Stimulated activated naive CD8-positive, alpha-beta T cell treated with anti-CD3 and anti-CD28 coated beads, Interleukin-15, Interleukin-2, amounts not matched to agents 100 U/mL and 50 U/mL, for 24 hours (primary cell): ENCODE measurements around the gene SLC41A3.
"Not testable (repeated sequence)": the region's sequence is repeated elsewhere in the genome, so short reads cannot be mapped to it uniquely, and the experiment has no call there.

ENCODE experiments used
- ATAC-seq: fragments of 150-1000 bp; cut with Tn5 transposase; one replicate; pipeline ENCODE4 v1.10.0; 2021
- DNase-seq: peaks from one replicate; pipeline ENCODE4 v3.0.0; 2021

SLC41A3 gene

DNA sequence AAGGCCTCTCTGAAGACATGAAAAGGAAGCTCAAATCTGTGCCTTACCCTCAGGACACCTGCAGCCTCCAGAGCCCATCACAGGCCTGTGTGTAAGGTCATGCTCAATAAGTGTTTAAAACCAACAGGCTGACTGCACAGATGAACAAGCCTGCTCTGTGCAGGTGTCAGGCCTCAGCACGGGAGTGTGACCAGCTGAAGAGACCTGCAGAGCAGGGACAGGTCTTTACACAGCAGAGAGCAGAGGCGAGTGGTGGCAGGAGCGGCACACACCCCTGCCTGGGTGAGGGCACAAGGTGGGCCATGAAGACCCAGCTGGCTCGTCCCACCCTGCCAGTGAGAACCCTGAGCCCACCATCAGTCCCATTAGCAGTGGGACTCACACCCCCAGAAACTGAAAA, 58.1 kb downstream of the SLC41A3 start:
- ATAC-seq (peak; percentile 19), DNase-seq (no peak)

DNA sequence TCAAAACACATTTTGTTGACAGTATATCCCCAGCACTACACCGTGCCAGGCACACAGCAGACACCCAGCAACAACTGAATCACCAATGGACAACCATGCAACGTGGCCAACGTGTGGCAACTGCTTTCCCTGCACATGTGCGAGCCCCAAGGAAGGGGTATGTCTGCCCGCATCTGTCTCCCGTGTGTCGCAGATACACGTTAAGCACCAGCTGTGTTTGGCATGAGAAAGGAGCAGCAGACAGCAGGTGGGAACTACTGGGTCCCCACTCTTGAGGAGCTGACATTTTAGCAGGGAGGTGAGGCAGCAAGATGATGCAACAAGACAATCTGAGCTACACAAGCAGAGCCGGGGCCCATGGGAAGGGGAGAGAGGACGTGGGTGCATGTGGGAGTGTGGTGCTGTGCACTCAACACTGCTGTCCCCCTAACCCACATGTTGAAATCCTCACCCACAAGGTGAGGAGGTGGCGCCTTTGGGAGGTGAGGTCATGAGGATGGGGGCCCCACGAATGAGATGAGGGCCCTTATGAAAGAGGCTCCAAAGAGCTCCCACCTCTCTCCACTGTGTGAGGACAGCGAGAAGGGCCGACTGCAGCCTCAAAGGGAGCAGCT, 58.7 kb downstream of the SLC41A3 start:
- ATAC-seq (no peak), DNase-seq (no peak)

DNA sequence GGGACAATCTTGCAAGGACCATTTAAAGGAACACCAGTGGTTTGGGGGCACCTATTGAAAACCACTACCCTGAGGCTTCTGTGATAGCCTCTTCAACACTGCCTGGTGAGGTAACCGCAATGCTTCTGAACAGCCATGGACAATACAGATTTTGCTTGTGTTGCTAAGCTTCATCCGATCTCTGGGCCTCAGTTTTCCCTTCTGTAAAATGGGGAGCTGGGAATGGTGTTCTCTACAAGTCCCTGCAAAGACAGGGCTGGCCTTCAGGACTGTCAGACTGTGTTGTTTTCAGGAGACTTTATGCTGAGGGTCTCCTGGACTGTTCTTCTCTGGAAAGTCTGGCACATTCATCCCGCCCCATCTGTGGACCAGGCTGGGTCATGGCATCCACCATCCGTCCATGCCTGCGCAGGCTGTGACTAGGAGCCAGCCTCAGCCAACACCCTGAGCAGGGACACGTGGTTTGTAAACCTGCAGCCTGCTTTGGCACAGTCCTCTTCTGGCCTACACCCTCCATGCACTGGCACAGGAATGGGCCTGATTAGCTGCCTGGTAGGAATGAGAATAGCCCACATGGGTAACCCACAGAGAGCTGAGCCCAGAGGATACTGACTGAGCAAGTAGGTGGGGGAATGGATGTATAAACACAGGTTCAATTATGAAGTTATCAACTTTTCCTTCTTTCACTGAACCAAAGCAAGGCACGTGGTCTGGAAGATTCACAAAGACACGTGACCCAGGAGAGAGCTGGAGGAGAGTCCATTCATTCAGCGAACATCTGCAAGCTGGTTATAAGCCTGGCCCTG, 59.7 kb downstream of the SLC41A3 start:
- ATAC-seq (no peak), DNase-seq (no peak)

DNA sequence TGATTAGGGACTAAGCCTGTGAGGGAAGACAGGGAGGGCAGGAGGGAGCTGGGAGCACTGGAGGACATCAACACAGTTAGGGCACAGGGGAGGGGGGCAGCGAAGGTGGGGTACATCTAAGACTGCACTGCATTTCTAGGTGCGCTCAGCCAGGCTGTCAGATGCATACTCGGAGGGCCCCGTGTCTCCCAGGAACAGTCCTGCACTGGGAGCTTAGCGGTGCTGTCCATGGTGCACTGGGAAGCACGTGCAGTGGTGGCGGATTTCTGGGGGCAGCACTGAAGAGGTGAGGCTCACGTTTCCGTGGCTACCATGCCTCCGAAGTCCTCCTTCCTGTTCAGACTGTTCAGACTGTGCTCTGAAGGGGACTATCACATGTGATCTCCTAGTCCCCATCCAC, 60.5 kb downstream of the SLC41A3 start:
- ATAC-seq (no peak), DNase-seq (no peak)

DNA sequence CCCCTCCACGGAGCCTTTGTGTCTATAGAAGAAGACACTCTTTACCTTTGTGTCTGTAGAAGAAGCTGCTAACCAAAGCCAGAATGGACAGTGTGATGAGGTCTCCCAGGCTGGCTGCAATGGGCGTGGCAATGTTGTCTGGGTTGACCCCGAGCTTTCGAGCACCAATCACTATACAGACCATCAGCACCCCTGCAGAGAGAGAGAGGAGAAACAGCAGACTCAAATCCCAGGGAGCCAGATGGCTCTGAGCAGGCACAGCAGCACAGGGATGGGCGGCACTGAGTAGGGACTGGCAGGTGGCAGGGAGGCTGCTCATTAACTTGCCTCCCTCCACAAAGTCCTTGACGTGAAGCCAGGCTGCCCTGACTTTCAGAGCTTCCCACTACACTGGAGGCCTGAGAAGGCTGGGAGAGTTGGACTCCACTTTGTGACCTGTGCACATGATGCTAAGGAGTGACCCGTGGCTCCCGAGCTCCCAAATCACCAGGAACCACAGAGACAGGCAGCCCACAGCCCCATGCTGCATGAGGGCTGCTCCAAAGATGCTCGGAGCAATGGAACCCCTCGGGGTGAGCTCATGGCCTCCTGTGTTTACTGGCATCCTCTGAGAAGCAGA, 61.1 kb downstream of the SLC41A3 start:
- DNase-seq = no peak
- ATAC-seq = no peak

DNA sequence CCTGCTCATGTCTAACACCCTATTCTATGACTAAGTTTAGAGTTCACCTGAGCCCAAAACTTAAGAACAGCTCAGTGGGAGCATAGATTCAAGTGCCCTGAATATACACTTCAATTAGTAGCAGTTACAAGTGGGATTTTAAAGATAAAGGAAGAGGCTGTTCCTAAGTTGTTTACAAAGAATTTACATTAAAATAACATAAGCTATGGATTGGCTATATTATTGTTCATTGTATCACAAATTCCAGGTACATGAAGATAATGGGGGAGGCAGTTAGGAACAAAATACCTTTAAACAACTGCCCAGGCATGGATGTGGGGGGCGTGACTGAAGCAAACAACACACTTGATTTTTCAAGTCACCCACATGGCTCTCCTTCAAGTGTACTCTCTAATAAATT, 62.2 kb downstream of the SLC41A3 start:
- DNase-seq (no peak), ATAC-seq (no peak)

DNA sequence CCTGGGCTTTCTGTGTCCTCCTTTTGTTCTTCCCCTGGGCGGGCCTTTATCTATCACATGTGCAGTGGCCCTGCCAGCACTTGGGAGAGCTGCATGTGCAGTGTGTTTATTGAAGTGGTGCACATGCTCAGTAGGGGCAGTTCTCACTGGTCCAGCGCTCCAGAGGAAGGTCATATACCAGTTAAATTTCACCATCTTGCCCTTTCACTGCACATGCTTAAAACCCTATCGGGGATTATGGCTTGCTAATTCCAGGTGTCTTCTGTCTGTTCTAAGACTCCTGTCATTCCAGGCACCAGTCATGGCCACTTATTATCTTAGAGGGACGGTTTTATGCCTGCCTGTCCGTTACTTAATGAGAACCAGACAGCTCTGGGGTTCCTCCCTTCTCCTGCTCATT, 62.7 kb downstream of the SLC41A3 start:
- ATAC-seq (no peak), DNase-seq (no peak)

DNA sequence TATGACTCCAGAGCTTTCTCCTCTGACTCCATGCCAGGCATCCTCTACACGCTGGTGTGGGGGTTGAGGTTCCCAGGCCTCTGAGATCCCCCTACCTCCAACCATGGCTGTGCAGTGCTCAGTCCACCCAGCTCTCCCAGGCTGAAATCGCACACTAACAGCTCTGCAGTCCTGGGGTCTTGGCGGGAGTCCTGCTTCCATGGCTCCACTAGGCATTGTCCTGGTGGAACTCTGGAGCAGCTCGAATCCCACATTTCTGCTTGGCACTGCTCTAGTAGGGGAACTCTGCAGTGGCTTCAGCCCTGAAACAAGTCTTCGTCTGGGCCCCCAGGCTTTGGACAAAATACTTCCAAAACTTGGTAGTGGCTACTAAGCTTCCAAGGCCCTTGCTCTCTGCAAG, 64.2 kb downstream of the SLC41A3 start:
- DNase-seq = no peak
- ATAC-seq = no peak

DNA sequence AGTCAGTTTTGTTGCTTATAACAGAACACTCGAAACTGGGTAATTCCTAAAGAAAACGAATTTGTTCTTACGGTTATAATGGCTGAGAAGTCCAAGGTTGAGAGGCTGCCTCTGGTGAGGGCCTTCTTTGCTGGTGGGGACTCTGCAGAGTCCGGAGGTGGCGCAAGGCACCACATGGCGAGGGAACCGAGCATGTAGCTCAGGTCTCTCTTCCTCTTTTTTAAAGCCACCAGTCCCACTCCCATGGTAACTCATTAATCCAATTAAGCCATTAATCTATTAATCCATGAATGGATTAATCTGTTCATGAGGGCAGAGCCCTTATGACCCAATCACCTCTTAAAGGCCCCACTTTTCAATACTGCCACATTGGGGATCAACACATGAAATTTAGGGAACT, 64.9 kb downstream of the SLC41A3 start:
- ATAC-seq (no peak), DNase-seq (no peak)

DNA sequence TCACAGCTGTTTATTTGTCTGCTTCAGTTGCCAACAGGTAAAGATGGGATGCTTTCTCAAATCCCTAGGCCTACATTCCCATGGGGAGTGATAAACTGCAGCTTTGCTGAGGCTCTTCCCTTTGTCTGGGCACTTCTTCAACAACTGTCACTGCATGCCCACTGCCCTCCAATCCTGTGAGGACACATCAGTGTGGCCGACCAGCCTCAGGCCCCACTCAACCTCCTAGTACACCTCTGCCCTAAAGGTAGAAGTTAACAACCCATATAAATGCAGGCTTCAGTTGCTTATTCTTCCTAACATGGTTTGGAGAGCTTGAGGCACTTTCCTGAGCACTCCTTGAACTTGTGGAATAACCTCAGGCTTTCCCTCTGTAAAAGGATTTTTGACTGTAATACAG, 65.4 kb downstream of the SLC41A3 start:
- ATAC-seq = no peak
- no peak for DNase-seq

DNA sequence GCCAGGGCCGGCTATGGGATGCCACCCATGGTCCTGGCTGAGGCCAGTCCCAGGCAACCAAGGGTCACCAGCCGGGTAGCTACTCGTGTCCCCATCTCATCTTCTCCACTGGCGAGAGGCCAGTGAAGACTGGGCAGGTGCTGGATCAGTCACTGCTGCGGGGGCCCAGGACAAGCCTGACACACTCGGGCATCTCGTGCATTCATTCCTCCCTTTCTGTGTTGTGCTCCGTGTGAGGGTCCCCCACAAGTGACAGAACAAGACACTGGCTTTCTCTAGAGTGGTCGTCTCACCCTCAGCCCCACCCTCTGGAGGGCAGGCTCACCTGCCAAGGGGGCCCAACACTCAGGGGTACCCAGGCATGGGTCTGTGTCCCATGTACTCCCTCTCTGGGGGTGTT, 66.6 kb downstream of the SLC41A3 start:
- ATAC-seq = no peak
- no peak for DNase-seq

DNA sequence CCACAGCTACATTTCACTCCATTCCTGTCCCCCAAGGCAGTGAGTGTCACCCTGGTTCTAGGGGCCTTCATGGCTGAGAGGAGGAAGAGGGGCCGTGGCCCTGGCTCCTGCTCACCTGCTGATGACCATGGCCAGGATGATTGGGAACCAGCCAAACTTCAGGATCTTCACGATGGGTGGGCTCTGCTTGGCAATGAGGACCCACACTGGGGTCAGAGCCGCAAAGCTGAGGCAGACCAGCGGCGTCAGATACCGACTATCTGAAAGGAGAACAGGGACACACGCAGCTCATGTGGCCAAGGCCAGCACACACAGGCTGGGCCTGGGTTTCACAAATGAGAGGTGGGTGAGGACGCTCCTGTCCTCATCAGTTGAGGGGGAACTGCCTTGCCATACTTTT, 67.3 kb downstream of the SLC41A3 start:
- no peak for DNase-seq
- no peak for ATAC-seq

DNA sequence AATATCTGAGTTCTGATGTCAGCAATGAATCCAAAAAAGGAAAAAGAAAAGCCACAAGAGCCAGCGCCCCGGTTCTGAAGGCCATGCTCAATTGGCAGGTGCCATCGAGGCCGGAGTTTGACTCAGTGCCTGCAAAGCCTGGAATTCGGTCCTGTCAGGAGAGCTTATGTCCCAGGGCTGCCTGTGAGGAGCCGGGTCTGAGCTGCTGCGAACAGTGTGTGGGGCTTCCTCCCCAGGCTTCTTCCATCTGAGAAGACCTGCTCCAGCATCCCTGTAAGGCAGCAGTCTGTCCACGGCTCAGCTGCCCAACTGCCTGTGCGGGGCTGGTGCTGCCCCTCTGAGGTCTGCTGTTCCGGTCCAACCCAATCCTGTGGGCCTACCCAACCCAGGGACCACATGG, 68.8 kb downstream of the SLC41A3 start:
- DNase-seq (no peak), ATAC-seq (no peak)

DNA sequence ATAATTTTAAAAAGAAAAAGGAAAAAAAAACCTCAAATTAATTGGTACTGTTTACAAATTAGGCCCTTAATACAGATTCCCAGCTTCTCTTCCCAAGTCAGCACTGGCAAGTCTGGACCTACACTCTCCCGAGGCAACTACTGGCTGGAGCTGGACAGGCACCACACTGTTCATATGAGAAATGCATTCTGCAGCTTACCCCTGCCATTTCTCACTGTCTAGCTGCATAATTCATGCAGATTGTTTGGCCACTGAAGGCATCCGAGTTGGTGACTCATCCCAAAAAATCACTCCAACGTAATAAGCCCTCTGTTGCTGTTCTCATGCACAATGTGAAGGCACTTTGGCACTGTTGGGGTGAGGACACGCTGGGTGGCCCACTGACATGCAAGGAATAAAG, 69.7 kb downstream of the SLC41A3 start:
- no peak for ATAC-seq
- no peak for DNase-seq

DNA sequence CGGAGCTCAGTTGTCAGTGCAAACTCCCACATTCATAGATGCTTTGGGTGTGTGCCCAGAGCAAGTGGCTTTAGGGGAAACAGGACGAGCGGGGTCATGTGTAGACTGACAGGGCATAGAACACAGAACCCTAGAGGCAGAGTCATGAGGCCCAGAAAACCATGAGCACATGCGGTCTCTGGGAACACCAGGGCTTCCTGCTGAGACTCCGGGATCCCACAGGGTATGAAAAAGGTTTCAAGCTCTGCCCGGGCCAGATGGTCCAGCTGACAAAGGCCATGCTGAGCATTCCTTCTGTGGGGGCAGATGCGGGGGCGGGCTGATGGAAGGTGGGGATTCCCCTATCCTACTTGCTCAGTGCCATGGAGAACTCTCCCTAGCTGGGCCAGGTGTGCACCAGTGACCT, 70.2 kb downstream of the SLC41A3 start:
- ATAC-seq (no peak), DNase-seq (no peak)

DNA sequence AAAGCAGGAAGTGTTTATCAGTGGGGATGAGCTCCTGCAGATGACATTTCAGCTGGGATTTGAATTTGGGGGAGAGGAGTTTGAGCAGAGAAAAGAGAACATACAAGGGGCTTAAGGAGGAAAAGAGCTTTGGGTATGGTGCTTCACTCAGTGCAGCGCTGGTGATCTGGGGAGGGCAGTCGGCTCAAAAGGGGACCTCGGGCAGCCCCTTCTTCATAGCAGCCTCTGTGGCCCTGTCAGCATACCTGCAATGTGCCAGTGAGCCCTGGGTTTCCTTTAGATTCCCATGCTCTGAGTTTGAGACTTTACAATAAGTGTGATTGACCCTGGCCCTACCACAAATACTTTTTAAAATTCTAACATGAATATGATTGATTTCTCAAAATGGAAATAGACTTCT, 74.7 kb downstream of the SLC41A3 start:
- no peak for ATAC-seq

DNA sequence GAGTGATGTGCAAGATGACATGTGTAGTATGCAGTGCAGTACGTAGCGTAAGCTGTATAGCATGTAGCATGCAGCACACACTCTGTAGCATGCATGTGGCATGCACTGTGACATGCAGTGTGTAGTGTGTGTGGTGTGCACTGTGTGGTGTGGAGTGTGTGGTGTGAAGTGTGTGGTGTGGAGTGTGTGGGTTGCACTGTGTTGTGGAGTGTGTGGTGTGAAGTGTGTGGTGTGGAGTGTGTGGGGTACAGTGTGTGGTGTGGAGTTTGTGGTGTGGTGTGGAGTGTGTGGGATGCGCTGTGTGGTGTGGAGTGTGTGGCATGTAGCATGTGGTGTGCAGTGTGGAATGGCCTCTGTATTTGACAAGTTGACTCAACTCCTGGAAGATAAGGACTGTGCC, 75.7 kb downstream of the SLC41A3 start:
- DNase-seq = no peak
- ATAC-seq = no peak

More for the DNA sequence above, 74.7 kb downstream of the SLC41A3 start:
- DNase-seq = no peak

DNA sequence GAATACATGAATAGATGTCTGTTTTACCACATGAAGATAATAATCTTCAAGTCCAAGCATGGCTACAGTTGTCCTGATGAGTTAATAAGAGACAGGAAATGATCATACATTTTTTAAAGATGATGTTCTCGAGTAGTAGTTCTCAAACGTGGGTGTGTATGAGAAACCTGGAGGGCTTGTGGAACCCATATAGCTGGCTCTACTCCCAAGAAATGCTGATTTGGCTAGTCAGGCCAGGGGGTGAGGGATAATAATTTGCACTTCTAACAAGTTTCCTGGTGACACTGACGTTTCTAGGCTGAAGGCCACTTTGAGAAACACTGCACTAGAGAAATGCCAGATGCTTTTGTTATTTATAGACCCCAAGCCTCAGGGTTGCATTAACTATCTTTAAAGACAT, 78.0 kb downstream of the SLC41A3 start:
- DNase-seq (no peak), ATAC-seq (no peak)

DNA sequence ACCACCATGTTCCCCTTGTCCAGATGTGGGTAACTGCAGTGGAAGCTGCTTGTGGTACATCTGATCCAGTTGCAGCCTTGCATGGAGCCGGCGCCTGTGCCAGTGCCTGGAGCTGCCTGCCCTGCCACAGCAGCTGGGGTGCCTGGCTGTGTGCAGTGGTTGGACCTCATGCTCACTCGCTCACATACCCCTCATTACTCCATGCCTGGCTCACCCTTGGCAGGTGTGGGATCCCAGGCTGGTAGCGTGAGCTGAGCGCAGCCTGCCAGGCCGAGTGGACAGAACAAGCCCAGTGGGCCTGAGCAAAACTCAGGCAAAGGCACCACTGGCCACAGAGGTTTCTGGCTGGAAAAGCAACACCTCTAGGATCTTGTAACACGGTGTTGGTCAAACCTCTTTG, 79.2 kb downstream of the SLC41A3 start:
- ATAC-seq (peak; percentile 36), DNase-seq (no peak)

DNA sequence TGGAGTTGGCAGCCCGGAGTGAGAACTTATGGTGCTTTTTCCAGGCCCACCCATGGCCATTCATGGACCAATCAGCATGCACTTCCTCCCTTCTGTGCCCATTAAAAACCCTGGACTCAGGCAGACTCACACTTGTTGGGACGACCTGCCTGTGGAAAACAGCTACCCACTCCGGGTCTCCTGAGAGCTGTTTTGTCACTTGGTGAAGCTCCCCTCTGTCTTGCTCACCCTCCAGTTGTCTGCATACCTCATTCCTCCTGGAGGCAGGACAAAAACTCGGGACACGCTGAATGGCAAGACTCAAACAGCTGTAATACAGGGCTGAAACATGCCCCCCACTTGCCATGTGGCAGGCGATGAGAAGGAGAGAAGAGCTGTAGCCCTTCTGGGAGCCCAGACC, 79.7 kb downstream of the SLC41A3 start:
- DNase-seq = no peak
- no peak for ATAC-seq

DNA sequence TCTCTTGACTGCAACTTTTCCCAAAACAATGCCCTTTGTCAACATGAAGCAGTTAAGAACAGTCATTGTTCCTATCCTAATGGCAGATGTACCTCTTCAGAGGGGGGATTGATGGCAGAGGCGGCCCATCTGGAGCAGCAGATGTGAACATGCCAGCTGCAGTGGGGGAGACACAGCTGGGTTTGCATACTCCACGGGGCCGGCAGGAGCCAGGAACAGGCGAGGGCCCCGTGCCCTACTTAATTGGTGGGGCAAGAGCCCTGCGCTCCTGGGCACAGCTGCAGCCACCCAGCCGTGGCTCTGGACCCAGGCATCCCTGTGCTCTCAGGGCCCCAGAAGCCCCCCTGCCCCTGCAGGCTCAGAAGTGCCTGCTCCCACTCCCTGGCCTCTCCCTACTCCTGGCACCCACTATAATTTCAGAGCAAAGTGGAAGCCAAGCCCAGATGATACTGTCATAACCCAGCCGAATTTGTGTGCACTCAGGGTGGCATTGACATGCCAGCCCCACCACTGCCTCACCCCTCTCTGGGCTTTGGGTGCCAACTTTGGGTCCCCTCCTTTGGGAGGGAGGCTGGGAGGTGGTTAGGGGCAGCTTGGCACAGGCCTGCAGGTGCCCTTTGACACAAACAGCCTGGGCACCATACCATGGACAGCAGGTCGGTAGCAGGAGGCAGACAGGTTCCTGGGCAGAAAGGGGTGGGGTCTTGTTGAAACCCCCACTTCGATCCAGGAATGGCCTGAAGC, 80.3 kb downstream of the SLC41A3 start:
- DNase-seq = no peak

DNA sequence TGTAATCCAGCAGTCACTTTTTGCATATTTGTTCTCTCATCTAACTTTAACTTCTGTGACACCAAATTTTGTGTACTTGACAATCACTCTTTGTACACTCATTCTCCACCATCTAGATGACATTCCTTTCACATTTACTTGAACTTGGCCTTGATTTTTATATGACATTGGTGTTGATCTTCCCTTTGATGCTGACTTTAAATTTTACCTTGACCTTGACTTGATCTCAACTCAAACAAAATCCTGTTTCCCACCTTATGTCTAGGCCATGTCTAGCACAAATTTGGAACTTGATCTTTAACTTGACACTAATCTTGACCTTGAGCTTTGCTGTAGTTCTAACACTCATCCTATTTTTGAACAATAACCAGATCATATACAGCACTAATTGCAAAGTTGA, 81.7 kb downstream of the SLC41A3 start:
- no peak for DNase-seq

More for the DNA sequence above, 80.3 kb downstream of the SLC41A3 start:
- ATAC-seq = no peak

DNA sequence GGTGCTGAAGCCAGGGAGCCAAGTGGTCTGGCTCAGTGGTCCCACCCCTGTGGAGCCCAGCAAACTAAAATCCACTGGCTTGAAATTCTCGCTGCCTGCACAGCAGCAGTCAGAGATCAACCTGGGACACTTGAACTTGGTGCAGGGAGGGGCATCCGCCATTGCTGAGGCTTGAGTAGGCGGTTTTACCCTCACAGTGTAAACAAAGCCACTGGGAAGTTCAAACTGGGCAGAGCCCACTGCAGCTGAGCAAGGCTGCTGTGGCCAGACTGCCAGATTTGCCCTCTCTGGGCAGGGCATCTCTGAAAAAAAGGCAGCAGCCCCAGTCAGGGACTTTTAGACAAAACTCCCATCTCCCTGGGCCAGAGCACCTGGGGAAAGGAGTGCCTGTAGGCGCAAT, 87.2 kb downstream of the SLC41A3 start:
- DNase-seq, ATAC-seq: not testable (repeated sequence)

More for the DNA sequence above, 81.7 kb downstream of the SLC41A3 start:
- no peak for ATAC-seq
